Activated CD8-positive, alpha-beta T cell treated with anti-CD3 and anti-CD28 coated beads, Interleukin-2, amount 10 ng/mL, durations not matched to agents 7 days and 5 days (primary cell): ENCODE measurements around the gene MEI4. TPM values are rescaled to one million over a fixed set of nuclear protein-coding genes. Genes with fewer than 3 reads are reported as not detected.
"Not testable (repeated sequence)": the region's sequence is repeated elsewhere in the genome, so short reads cannot be mapped to it uniquely, and the experiment has no call there.

Source experiments
- ATAC-seq: fragments of 150-1000 bp; cut with Tn5 transposase; one replicate; pipeline ENCODE4 v1.10.0; 2021; ENCODE audit warnings: moderate library complexity
- CTCF ChIA-PET: fragments of 350-600 bp; sonication (Branson Sonifier 250); formaldehyde crosslinking; loops from one replicate; lab custom pipeline; 2021; ENCODE audit warnings: antibody characterized with exemption; lab: Charles Lee
- POLR2A ChIA-PET: fragments of 350-600 bp; sonication (Branson Sonifier 250); formaldehyde crosslinking; loops from one replicate; lab custom pipeline; 2021; ENCODE audit warnings: antibody characterized with exemption; lab: Charles Lee
- DNase-seq: peaks from one replicate; pipeline ENCODE4 v3.0.0-alpha.2; 2020
- H3K27ac Mint-ChIP-seq: one replicate; pipeline ENCODE4 v1.8.0; 2021; ENCODE audit warnings: mild to moderate bottlenecking, mixed read lengths
- H3K27me3 Mint-ChIP-seq: one replicate; pipeline ENCODE4 v1.8.0; 2021; ENCODE audit warnings: low read depth, mixed read lengths
- H3K36me3 Mint-ChIP-seq: one replicate; pipeline ENCODE4 v1.8.0; 2021; ENCODE audit warnings: low read depth, mixed read lengths
- H3K4me1 Mint-ChIP-seq: one replicate; pipeline ENCODE4 v1.8.0; 2021; ENCODE audit warnings: low read depth, mixed read lengths
- H3K4me3 Mint-ChIP-seq: one replicate; pipeline ENCODE4 v1.8.0; 2021; ENCODE audit warnings: mild to moderate bottlenecking, mixed read lengths
- H3K9me3 Mint-ChIP-seq: one replicate; pipeline ENCODE4 v1.8.0; 2022; ENCODE audit warnings: mixed read lengths; ENCODE audit not compliant: insufficient read depth
- total RNA-seq, 2 experiments: library from RNA; stranded (reverse); gene quantifications; one replicate each; pipeline ENCODE4 v1.2.3, GENCODE V29; 2021

MEI4 gene
- total RNA-seq, 2 experiments from 2014 or later = not detected

DNA sequence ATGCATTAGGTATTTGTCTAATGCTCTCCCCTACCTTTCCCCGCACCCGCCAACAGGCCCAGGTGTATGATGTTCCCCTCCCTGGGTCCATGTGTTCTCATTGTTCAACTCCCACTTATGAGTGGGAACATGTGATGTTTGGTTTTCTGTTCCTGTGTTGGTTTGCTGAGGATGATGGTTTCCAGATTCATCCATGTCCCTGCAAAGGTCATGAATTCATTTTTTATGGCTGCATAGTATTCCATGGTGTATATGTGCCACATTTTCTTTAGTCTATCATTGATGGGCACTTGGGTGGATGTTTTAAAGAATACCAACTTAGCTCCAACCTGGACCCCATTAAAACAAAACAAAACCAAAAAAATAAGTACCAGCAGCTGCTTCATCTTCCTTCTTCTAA lies 180.9 kb downstream of the MEI4 start:
- CTCF ChIA-PET, H3K36me3 Mint-ChIP-seq, H3K27ac Mint-ChIP-seq, H3K9me3 Mint-ChIP-seq, H3K27me3 Mint-ChIP-seq, ATAC-seq, DNase-seq, H3K4me3 Mint-ChIP-seq, H3K4me1 Mint-ChIP-seq, POLR2A ChIA-PET: not testable (repeated sequence)

DNA sequence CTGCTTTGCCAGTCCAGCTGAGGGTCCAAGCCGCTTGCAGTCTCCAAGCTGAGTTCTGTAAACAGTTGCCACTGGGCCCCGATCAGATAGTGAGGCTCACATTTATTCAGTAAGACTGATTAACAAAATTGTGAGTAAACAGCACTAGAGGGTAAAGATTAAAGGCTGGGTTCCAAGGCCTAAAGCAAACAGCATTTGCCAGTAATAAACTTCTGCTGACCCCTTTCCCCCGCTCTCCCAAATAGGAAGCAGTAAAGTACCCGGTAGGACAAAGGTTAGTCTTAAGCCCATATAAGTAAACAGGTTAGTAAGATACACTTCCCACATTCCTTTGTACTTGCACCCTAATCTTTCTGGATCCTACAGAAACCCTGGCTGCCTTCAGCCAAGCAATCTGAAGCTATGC lies 181.8 kb downstream of the MEI4 start:
- ChIA-PET POLR2A (no interaction called here), CTCF (no interaction called here)
- Mint-ChIP-seq H3K9me3 (peaks cover 5% of the 10 kb centered on the region), H3K27me3 (no peaks in the 10 kb centered on the region), H3K4me1 (no peaks in the 10 kb centered on the region), H3K36me3 (no peaks in the 10 kb centered on the region), H3K27ac (no peak overlapping the region), H3K4me3 (no peak overlapping the region)
- ATAC-seq (no peak), DNase-seq (no peak)

DNA sequence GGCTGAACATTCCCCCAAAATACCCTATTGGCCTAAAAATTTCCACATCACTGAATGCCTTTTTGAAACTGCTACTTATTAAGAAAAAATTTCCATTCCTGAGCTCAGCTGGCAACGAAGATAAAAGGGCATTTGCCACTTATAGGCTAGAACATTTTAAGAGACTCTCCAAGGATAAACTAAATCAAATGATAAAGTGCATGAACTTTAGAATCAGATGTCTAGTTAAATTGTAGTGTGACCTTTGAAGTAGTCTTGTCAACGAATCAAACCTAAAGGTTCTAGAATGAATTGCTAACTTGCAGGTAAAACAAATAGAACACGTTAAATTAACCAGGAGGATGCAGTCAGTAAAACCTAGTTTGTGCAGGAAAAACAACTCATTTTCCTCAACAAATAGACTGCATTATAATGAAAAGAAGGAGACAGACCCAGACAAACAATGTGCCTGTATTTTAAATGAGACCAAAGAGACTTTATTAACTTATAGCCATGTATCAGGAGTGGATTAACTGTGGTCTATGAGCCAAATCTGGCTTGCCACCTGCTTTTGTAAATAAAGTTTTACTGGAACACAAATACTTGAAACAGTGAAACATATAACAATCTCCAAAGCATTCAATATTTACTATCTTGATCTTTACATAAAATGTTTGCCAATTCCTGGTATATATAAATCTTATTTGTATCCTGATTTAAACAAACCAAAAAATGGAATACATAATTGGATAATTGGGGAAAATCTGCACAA lies 184.4 kb downstream of the MEI4 start:
- POLR2A ChIA-PET = interaction anchor here (0.6 kb wide), 1 partner anchor 252 kb away, joined by 3 read pairs; no protein-coding TSS in a partner anchor
- DNase-seq (no peak), ATAC-seq (no peak)
- Mint-ChIP-seq H3K36me3 (no peaks in the 10 kb centered on the region), H3K9me3 (peaks cover 5% of the 10 kb centered on the region), H3K27me3 (no peaks in the 10 kb centered on the region), H3K4me3 (no peak overlapping the region), H3K4me1 (no peaks in the 10 kb centered on the region), H3K27ac (no peak overlapping the region)
- CTCF ChIA-PET = no interaction called here

DNA sequence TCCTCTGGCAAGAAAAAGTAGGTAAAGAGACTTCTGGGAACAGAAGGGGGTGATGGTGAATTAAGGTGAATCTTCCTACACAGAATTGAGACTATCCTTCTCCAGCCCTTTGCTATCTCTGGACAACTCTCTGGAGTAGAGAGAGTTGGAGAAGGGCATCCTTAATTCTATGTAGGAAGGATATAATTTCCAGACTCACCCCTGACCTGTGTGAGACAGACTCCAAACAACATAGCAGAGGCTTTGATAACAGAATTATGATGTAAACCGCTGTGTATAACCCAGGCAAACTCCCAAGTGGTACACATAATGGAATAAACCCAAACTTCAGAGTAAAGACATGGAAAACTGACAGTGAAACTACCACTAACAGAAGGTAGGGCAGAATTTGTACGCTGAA lies 186.5 kb downstream of the MEI4 start:
- Mint-ChIP-seq H3K4me1 (no peaks in the 10 kb centered on the region), H3K27ac (no peak overlapping the region), H3K9me3 (no peaks in the 10 kb centered on the region), H3K27me3 (no peaks in the 10 kb centered on the region), H3K36me3 (no peaks in the 10 kb centered on the region), H3K4me3 (no peak overlapping the region)
- no peak for DNase-seq
- no peak for ATAC-seq
- ChIA-PET CTCF (no interaction called here), POLR2A (no interaction called here)

DNA sequence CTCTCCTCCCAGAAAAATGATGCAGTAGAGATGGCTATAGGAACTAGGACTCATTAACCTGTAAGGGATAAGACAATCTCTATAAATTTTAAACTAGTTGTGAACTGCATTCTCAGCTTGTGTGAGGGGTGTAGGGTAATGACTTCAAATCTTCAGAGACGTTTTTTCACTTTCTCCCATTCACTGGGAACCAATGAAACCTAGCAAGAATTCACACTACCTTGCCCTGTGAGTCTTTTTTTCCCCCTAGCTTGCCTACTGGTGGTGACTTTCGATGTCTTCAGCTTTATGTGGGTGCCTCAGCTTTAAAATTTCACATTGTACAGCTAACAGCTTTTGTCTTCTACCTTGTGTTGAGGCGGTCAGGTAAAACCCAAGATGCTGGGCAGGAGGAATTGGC lies 192.0 kb downstream of the MEI4 start:
- H3K4me3 Mint-ChIP-seq = no peak overlapping the region
- no peak for DNase-seq
- H3K27ac Mint-ChIP-seq = no peak overlapping the region
- no peaks in the 10 kb centered on the region for H3K4me1 Mint-ChIP-seq
- H3K9me3 Mint-ChIP-seq = no peaks in the 10 kb centered on the region
- CTCF ChIA-PET = no interaction called here
- no peak for ATAC-seq
- H3K36me3 Mint-ChIP-seq = no peaks in the 10 kb centered on the region
- no peaks in the 10 kb centered on the region for H3K27me3 Mint-ChIP-seq
- POLR2A ChIA-PET = no interaction called here

DNA sequence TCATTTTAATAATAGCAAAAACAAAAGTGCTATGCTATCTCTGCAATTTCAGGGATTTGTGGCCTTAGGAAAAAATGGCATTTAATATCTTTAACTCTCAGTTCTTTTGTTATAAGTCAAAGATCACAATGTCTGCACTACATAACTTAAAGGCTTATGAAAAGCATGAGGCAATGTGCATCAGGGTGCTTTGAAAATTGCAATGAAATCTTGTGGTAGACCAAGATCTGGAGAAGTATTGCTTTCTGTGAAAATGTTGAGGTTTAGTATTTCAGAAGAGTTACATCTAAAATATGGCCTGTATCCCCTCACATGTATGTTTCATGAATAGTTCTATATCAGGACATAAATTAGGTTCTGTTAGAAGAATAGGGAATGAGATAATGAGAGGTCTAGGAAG lies 200.6 kb downstream of the MEI4 start:
- ChIA-PET POLR2A (no interaction called here), CTCF (no interaction called here)
- Mint-ChIP-seq H3K4me1 (no peaks in the 10 kb centered on the region), H3K36me3 (no peaks in the 10 kb centered on the region), H3K9me3 (peaks cover 5% of the 10 kb centered on the region), H3K27ac (no peak overlapping the region), H3K4me3 (no peak overlapping the region), H3K27me3 (no peaks in the 10 kb centered on the region)
- no peak for DNase-seq
- no peak for ATAC-seq

DNA sequence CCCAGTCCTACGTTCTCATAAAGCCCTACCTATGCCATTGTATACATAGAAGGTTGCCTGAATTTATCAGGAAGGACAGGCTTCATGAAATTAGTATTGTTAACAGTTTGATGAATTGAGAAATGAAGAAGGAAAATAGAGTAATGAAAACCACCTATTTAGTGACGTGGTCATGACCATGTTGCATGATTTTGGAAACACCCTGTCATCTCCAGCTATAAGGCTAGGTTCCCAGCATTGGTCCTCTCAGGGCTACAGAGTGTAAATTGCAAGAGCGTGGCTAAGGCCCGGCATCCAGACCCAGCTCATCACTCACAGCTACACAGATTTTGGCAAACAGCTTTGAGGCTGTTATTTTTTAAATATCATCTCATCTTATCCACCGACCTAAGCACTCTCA lies 203.6 kb downstream of the MEI4 start:
- POLR2A ChIA-PET = no interaction called here
- ATAC-seq = no peak

DNA sequence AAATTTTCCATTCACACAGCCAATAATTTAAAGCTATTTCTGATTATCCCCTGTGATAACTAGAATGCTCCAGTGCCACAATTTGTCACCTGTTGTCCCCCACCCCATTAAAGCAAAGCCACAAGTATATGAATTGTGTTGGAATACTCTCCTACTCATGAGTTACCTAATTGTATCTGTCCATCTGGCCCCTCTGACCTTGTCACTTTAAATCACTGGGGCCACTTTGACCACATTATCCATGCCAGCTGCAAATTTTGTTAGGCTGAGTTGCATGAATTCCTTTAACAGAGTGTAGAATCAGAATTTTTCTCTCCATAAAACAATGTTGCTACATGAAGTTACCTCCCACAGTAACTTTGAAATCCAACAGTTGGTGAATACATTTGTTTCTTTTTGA lies 204.6 kb downstream of the MEI4 start:
- no peaks in the 10 kb centered on the region for H3K27me3 Mint-ChIP-seq
- no peak for DNase-seq
- H3K4me3 Mint-ChIP-seq = no peak overlapping the region
- no peaks in the 10 kb centered on the region for H3K36me3 Mint-ChIP-seq
- no peak overlapping the region for H3K27ac Mint-ChIP-seq
- peaks cover 9% of the 10 kb centered on the region for H3K9me3 Mint-ChIP-seq
- no peak for ATAC-seq
- CTCF ChIA-PET = no interaction called here
- H3K4me1 Mint-ChIP-seq = no peaks in the 10 kb centered on the region
- POLR2A ChIA-PET = no interaction called here

More for the DNA sequence above, 203.6 kb downstream of the MEI4 start:
- Mint-ChIP-seq H3K9me3 (peaks cover 5% of the 10 kb centered on the region), H3K4me3 (no peak overlapping the region), H3K36me3 (no peaks in the 10 kb centered on the region), H3K4me1 (no peaks in the 10 kb centered on the region), H3K27ac (no peak overlapping the region), H3K27me3 (no peaks in the 10 kb centered on the region)
- CTCF ChIA-PET = no interaction called here
- no peak for DNase-seq

DNA sequence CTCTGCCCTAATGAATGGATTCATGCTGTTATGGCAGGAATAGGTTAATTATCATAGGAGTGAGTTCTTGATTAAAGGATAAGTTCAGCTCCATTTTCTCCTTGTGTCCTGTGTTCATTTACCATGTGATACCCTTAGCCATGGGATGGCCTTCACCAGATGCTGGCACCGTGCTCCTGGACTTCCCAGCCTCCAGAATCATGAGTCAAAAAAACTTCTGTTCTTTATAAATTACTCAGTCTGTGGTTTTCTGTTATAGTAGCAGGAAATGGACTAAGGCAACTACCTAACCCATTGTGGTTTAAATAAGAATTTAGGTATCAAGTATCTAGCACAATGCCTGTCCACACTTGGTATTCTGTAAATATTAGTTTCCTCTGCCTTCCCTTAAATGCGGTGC lies 223.5 kb downstream of the MEI4 start:
- Mint-ChIP-seq H3K27me3 (no peaks in the 10 kb centered on the region), H3K4me1 (no peaks in the 10 kb centered on the region), H3K36me3 (no peaks in the 10 kb centered on the region), H3K9me3 (peaks cover 4% of the 10 kb centered on the region), H3K27ac (no peak overlapping the region), H3K4me3 (no peak overlapping the region)
- ChIA-PET CTCF (no interaction called here), POLR2A (no interaction called here)
- ATAC-seq = no peak
- no peak for DNase-seq

DNA sequence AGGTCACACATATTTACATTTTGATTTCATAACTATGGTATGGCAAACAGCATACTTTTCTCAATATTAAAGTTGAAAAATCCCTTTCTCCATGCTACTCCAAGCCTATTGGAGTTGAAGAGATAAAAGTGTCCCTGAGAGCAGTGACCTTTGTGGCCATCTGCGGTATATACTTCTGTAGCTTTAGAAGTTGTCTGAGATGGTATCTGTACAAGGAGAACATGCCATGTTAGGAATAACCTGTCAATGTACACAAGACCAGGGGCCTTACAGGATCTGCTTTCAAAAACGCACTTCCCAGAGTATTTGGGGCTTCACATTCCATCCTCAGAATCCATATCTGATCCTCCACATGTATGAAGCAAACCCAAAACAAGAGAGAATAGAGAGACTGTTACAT lies 226.7 kb downstream of the MEI4 start:
- no peak for DNase-seq
- ATAC-seq = no peak
- Mint-ChIP-seq H3K4me3 (no peak overlapping the region), H3K27me3 (no peaks in the 10 kb centered on the region), H3K36me3 (no peaks in the 10 kb centered on the region), H3K4me1 (no peaks in the 10 kb centered on the region), H3K9me3 (peaks cover 4% of the 10 kb centered on the region), H3K27ac (no peak overlapping the region)
- ChIA-PET CTCF (no interaction called here), POLR2A (no interaction called here)

DNA sequence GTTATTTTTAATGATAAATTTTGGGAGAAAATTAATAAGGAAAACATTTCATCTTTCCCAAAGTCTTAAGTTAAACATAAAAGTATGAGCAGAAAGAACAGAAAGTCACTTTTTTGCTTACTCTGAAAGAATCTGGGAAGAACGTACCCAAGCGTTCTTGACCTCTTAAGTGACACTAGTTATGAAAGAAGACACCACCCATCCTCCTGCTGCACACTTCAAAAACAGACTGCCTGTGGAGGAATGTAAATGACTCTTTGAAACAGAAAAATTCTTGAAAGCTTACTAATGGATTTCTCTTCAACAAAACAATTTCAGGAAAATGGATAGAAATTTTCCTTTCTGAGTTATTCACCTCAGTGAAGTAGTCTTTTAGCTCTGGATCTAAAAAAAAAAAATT lies 227.7 kb downstream of the MEI4 start:
- CTCF ChIA-PET = no interaction called here
- Mint-ChIP-seq H3K27me3 (no peaks in the 10 kb centered on the region), H3K9me3 (peaks cover 3% of the 10 kb centered on the region), H3K4me1 (no peaks in the 10 kb centered on the region), H3K36me3 (no peaks in the 10 kb centered on the region), H3K27ac (no peak overlapping the region), H3K4me3 (no peak overlapping the region)
- DNase-seq (no peak), ATAC-seq (no peak)
- POLR2A ChIA-PET = no interaction called here

DNA sequence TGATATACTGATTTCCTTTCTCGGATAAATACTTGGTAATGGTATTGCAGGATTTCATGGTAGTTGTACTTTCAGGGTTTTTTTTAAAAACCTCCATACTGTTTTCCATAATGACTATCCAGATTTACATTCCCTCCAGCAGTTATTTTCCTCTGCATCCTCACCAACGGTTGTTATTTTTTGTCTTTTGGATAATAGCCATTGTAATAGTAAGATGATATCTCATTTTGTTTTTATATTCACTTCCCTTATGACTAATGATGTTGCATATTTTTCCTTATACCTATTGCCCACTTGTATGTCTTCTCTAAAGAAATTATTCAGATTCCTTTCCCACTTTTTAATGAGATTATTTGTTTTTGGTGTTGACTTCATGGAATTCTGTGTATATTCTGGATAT lies 231.0 kb downstream of the MEI4 start:
- ChIA-PET POLR2A (no interaction called here), CTCF (no interaction called here)
- ATAC-seq (no peak), DNase-seq (no peak)
- no peaks in the 10 kb centered on the region for H3K27me3 Mint-ChIP-seq
- no peaks in the 10 kb centered on the region for H3K36me3 Mint-ChIP-seq
- peaks cover 3% of the 10 kb centered on the region for H3K9me3 Mint-ChIP-seq
- H3K4me3 Mint-ChIP-seq = no peak overlapping the region
- H3K4me1 Mint-ChIP-seq = no peaks in the 10 kb centered on the region
- no peak overlapping the region for H3K27ac Mint-ChIP-seq

DNA sequence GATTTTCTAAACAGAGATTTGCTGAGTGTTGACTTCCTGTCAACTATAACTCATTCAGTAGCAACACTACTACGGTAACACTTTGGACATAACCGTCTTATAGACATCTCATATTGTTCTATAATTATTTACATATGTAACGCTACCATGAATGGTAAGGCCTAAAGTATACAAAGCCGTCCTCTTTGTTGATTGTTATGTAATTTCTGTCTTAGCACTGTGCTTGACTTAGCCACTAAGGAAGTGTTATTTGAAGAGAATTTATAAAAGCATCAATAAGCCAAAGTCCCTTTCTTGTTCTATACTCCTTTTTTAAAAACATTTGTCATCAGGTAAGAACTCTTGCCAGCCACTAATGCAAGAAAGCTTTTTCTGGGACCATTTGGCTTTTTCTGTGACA lies 240.6 kb downstream of the MEI4 start:
- POLR2A ChIA-PET = no interaction called here
- Mint-ChIP-seq H3K36me3 (no peaks in the 10 kb centered on the region), H3K27me3 (no peaks in the 10 kb centered on the region), H3K9me3 (peaks cover 15% of the 10 kb centered on the region), H3K4me1 (no peaks in the 10 kb centered on the region), H3K27ac (no peak overlapping the region), H3K4me3 (no peak overlapping the region)
- ATAC-seq = no peak
- CTCF ChIA-PET = no interaction called here
- DNase-seq = no peak
